OCI-LY3 (cell line): ENCODE results near the gene USH2A.

Experiments used
- H2AFZ ChIP-seq: fragments of 200-600, 300-600 bp; shearing (Covaris generic); 2 replicates; pipeline ENCODE4 v1.6.0; 2014; ENCODE audit warnings: antibody characterized with exemption, low read depth, low read length
- H3K27ac ChIP-seq: fragments of 200-600, 300-600 bp; sonication (generic); 2 replicates; pipeline ENCODE4 v1.5.1; 2014; ENCODE audit warnings: mild to moderate bottlenecking, low read length, moderate library complexity, mixed read lengths
- H3K27me3 ChIP-seq: fragments of 200-600, 300-600 bp; sonication (generic); 2 replicates; pipeline ENCODE4 v1.6.1; 2014; ENCODE audit warnings: low read depth, low read length, mixed read lengths
- H3K36me3 ChIP-seq: fragments of 200-600, 300-600 bp; sonication (generic); replicated peaks from 2 replicates; pipeline ENCODE3; 2014; ENCODE audit warnings: low read depth, low read length, mixed read lengths
- H3K4me1 ChIP-seq: fragments of 300-600, 200-600 bp; sonication (generic); 2 replicates; pipeline ENCODE4 v1.6.1; 2014; ENCODE audit warnings: low read length, mixed read lengths
- H3K4me2 ChIP-seq: fragments of 200-600, 300-600 bp; sonication (generic); 2 replicates; pipeline ENCODE4 v1.6.1; 2014; ENCODE audit warnings: low read length, mixed read lengths
- H3K4me3 ChIP-seq: fragments of 300-600, 200-600 bp; sonication (generic); 2 replicates; pipeline ENCODE4 v1.5.1; 2014; ENCODE audit warnings: antibody characterized with exemption, mild to moderate bottlenecking, low read length, moderate library complexity
- H3K79me2 ChIP-seq: fragments of 300-600, 200-600 bp; shearing (Covaris generic); 2 replicates; pipeline ENCODE4 v1.6.1; 2014; ENCODE audit warnings: mild to moderate bottlenecking, low read length, mixed read lengths
- H3K9ac ChIP-seq: fragments of 300-600, 200-600 bp; shearing (Covaris generic); 2 replicates; pipeline ENCODE4 v1.6.0; 2014; ENCODE audit warnings: mild to moderate bottlenecking, low read length, moderate library complexity
- H3K9me3 ChIP-seq: fragments of 200-600, 300-600 bp; shearing (Covaris generic); 2 replicates; pipeline ENCODE4 v1.6.1; 2014; ENCODE audit warnings: low read length, mixed read lengths; ENCODE audit not compliant: insufficient read depth
- H4K20me1 ChIP-seq: fragments of 200-600, 300-600 bp; sonication (generic); 2 replicates; pipeline ENCODE4 v1.6.1; 2016; ENCODE audit warnings: low read length, mixed read lengths; ENCODE audit not compliant: insufficient read depth
- EZH2phosphoT487 ChIP-seq: fragments of 200-600 bp; shearing (Covaris generic); IDR thresholded peaks from 2 replicates; pipeline ENCODE4 v1.6.1; 2018; ENCODE audit warnings: antibody characterized with exemption, mixed run types, low read depth
- TF ChIP-seq, protein P1 (sequence below): fragments of 200-600, 300-600 bp; sonication (generic); IDR thresholded peaks from 2 replicates; pipeline ENCODE4 v1.5.1; 2014; ENCODE audit warnings: antibody characterized with exemption, low read length, low read depth

The USH2A gene

DNA sequence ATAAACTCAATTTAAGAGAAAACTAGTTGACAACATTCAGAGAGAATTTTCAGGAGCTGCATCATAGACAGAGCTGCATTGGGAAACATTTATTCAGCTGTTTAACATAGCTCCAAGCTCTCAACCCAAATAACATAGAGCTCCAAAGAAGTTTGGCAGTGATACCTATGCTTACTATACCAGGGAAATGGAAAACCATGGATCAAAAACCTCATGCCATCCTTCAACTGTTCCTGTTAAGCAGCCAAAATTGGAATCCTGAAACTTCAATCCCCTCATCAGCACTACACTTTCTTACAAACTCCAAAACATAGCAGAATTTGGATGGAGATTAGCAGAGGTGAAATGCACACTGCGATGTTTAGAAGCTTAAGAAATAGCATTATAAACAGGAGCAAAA is 164.4 kb downstream of the USH2A start:
- Histone ChIP-seq H3K9me3 (no peaks in the 10 kb centered on the region), H3K27ac (no peak overlapping the region), H4K20me1 (no peaks in the 10 kb centered on the region), H3K79me2 (no peaks in the 10 kb centered on the region), H3K27me3 (no peaks in the 10 kb centered on the region), H3K4me2 (no peak overlapping the region), H3K9ac (no peak overlapping the region), H2AFZ (no peak overlapping the region), H3K4me1 (no peaks in the 10 kb centered on the region), H3K4me3 (no peak overlapping the region), H3K36me3 (no peaks in the 10 kb centered on the region)
- TF ChIP-seq, protein P1, sequence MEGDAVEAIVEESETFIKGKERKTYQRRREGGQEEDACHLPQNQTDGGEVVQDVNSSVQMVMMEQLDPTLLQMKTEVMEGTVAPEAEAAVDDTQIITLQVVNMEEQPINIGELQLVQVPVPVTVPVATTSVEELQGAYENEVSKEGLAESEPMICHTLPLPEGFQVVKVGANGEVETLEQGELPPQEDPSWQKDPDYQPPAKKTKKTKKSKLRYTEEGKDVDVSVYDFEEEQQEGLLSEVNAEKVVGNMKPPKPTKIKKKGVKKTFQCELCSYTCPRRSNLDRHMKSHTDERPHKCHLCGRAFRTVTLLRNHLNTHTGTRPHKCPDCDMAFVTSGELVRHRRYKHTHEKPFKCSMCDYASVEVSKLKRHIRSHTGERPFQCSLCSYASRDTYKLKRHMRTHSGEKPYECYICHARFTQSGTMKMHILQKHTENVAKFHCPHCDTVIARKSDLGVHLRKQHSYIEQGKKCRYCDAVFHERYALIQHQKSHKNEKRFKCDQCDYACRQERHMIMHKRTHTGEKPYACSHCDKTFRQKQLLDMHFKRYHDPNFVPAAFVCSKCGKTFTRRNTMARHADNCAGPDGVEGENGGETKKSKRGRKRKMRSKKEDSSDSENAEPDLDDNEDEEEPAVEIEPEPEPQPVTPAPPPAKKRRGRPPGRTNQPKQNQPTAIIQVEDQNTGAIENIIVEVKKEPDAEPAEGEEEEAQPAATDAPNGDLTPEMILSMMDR, result no peak
- TF ChIP-seq EZH2phosphoT487, result no peak

DNA sequence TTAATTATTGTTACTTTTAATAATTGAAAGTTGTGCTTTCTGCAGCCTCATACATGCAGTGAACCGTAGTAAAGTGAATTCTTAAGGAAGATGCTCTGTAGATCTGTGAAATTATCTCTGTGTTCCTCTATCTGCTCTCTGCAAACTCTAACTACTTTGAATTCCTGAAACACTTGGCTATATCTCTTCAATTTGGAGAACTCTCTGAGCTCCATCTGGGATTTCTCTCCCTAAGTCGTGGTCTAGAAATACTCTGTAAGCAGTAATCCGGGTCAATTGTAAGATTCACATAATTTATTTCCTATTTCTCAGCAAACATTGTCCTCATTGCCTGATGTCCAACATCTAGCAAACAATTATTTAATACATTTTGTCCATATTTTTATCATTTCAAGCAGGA is 164.9 kb downstream of the USH2A start:
- Histone ChIP-seq H3K27me3 (no peaks in the 10 kb centered on the region), H3K27ac (no peak overlapping the region), H3K79me2 (no peaks in the 10 kb centered on the region), H3K4me3 (no peak overlapping the region), H3K36me3 (no peaks in the 10 kb centered on the region), H3K9ac (no peak overlapping the region), H3K4me1 (no peaks in the 10 kb centered on the region), H3K4me2 (no peak overlapping the region), H4K20me1 (no peaks in the 10 kb centered on the region), H3K9me3 (no peaks in the 10 kb centered on the region), H2AFZ (no peak overlapping the region)
- TF ChIP-seq EZH2phosphoT487, result no peak
- TF ChIP-seq, protein P1, result no peak

DNA sequence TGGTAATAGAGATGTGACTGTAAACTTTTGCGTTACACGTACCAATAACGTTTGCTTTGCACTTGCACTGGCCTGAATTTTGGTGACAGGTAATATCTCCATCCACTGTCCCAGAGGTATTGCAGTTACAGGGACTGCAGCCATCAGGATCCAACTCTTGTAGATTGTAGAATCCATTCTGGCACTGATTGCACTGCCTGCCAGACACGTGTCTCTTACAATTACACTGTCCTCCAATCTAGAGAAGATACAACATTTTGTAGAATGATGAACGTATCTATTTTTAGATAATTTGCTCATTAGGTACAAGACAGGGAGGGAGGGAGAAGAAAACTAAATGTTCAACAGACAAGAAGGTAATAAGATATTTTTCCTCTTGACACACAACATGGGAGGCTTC is 172.4 kb downstream of the USH2A start:
- no peak overlapping the region for H3K9ac ChIP-seq
- H3K36me3 ChIP-seq, result no peaks in the 10 kb centered on the region
- H3K9me3 ChIP-seq, result no peaks in the 10 kb centered on the region
- no peaks in the 10 kb centered on the region for H3K4me1 ChIP-seq
- H3K79me2 ChIP-seq, result no peaks in the 10 kb centered on the region
- no peak overlapping the region for H3K27ac ChIP-seq
- no peak overlapping the region for H3K4me3 ChIP-seq
- TF ChIP-seq, protein P1, result no peak
- TF ChIP-seq EZH2phosphoT487, result no peak
- H3K4me2 ChIP-seq, result no peak overlapping the region
- no peaks in the 10 kb centered on the region for H4K20me1 ChIP-seq
- H2AFZ ChIP-seq, result no peak overlapping the region
- no peaks in the 10 kb centered on the region for H3K27me3 ChIP-seq

DNA sequence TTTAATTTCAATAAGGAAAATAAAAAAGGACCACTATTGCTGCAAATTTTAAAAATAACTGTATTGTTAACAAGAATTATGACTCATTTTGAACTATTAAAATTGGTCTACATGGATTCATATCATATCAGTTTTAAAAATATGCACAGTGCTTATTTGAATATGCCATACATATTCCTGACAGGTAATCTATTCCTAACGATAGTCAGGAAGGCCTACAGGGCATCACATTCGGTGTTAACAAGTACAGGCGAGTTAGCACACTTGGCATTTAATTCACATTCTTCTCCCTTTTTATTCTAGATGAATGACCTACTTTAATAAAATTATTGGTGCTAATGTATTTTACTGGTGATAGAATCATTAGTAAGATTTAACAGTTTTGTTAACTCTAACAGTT is 174.6 kb downstream of the USH2A start:
- Histone ChIP-seq H3K36me3 (no peaks in the 10 kb centered on the region), H3K79me2 (no peaks in the 10 kb centered on the region), H3K27ac (no peak overlapping the region), H3K9me3 (no peaks in the 10 kb centered on the region), H3K4me2 (no peak overlapping the region), H3K9ac (no peak overlapping the region), H3K27me3 (no peaks in the 10 kb centered on the region), H3K4me3 (no peak overlapping the region), H3K4me1 (no peaks in the 10 kb centered on the region), H2AFZ (no peak overlapping the region), H4K20me1 (no peaks in the 10 kb centered on the region)
- TF ChIP-seq, protein P1, result no peak
- no peak for TF ChIP-seq EZH2phosphoT487
